CD1c-positive myeloid dendritic cell (primary cell): Measurements from ENCODE around the gene NEDD8.
A peak's percentile ranks its signal among the peaks of the same experiment; 100 is the strongest.
"Not testable (repeated sequence)": the region's sequence is repeated elsewhere in the genome, so short reads cannot be mapped to it uniquely, and the experiment has no call there.

Source experiments
- DNase-seq: peaks from one replicate; pipeline ENCODE4 v3.0.0-alpha.2; 2016; ENCODE audit errors: extremely low spot score

The NEDD8 gene

DNA sequence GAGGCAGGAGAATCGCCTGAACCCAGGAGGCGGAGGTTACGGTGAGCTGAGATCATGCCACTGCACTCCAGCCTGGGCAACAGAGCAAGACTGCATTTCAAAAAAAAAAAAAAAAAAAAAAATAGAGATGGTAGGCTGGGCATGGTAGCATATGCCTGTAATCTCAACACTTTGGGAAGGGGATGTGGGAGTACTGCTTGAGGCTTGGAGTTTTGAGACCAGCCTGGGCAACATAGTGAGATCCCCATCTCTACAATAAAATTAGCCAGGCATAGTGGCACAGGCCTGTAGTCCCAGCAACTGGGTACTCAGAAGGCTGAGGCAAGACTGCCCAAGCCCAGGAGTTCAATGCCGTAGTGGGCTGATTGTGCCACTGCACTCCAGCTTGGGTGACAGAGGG, 9.2 kb downstream of the NEDD8 start:
- DNase-seq = not testable (repeated sequence)

- DNase-seq = no peak
Measured at GRCh38 chr14:24219521-24219920, 12.6 kb downstream of the NEDD8 start.

- DNase-seq = no peak
Measured at GRCh38 chr14:24219080-24219479, 13.1 kb downstream of the NEDD8 start.

DNA sequence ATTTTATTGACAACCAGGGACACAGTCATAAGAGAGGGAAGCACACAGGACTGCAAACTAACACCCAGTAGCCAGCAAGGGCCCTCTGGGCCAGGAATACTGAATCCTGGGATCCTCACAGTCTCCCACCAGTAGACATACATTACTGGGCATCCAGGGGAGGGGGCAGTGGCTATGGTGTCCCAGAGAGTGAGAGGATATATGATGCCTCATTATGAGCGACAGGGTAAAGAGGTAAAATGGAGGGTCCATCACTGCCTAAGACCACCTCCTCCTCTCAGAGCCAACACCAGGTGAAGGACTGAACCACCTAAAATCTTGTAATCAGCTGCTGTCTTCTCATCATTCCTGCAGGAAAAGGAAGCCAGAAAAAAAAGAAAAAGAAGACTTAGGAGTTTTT, 15.3 kb downstream of the NEDD8 start:
- not testable (repeated sequence) for DNase-seq

GRCh38 chr14:24216345-24216699, 15.8 kb downstream of the NEDD8 start:
- DNase-seq = no peak

DNA sequence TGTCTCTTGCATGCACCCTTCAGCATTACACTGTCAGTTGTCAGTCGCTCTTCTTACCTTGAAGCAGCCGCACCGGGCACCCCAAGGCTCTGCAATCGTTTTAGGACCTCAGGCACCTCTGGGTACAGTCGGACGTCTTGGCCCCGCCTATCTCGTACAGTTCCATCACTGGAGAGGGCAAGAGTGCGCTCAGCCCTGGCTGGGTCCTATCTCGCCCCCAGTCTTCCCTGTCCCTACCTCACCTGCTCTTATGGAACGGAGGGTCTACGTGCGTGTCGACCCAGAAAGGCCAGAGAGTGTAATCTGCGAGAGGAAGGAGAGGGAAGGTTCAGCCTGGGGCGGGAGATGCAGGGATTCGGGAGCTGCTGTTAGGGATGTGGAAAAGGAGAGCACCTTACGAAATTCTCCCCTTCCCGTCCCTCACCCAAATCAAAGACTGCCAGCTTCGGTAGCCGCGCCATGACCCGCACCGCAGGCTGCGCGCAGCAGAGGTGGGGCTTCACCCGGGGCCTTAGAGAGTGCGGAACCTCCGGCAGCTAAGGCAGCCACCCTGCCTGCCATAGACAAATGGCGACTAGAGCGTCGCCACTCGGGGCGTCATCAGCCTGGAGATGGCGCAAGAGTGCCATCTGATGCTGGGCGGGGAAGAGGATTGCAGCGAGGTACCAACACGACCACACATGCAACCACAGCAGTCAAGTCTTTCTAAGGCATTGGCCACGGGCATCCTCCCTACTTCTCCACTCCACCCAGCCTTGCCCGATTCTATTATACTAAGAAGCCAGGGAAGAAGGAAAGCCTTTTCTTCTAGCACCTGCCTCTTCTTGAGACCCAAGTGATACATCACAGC, 16.4 kb downstream of the NEDD8 start, which contains the start of gene MDP1:
Gene MDP1, minus strand, starts transcription at position 572 of the 850 bp plus-strand sequence. Its CDS starts 111 bp downstream, at position 461.
- DNase-seq = peak; percentile 95

- no peak for DNase-seq
Measured at GRCh38 chr14:24213866-24214662, 18.1 kb downstream of the NEDD8 start.

DNA sequence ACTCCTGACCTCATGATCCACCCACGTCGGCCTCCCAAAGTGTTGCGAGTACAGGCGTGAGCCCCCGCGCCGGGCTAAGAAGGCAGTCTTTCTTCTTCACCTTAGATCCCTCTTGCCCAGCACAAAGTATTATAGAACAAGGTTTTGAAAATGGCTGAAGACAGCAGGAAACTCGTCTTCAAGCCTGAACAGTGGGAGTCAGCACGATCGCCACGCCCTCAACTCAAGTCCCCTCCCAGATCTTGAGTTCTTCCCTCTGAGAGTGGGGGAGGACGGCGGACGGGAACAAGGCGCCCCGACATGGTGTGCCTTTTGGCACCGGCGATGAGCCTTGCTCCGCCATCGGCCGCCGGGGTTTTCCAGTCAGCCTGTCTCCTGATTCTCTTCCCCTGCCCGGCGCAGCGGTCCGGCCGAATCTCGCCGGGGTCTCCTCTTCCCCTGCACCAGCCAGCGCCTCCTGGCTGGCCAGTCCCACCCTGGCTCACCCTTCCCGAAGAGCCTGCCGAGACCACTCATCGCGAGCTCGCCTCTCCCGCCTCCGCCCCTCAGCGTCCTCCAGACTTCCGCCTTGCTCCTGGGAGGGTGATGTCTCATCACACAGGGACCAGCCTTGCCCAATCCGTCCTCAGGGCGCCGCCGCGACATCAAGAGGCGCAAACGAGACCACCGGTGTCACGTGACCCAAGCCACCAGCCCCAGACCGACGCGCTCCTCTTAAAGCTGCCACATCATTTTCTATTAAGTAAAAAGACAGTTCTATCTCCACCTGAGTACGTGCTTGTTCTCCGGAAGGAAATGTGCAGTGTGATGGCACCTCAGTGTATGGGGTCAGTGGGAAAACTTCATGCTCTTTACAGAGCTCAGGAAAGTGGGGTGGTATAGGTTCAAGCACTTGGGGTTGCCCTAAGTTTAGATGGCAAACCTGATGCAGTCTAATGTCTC, 19.0 kb downstream of the NEDD8 start, which contains the start of gene CHMP4A:
Gene CHMP4A, minus strand, starts transcription at position 565 of the 942 bp plus-strand sequence. Its CDS starts 49 bp downstream, at position 516.
- peak; percentile 98 for DNase-seq

DNA sequence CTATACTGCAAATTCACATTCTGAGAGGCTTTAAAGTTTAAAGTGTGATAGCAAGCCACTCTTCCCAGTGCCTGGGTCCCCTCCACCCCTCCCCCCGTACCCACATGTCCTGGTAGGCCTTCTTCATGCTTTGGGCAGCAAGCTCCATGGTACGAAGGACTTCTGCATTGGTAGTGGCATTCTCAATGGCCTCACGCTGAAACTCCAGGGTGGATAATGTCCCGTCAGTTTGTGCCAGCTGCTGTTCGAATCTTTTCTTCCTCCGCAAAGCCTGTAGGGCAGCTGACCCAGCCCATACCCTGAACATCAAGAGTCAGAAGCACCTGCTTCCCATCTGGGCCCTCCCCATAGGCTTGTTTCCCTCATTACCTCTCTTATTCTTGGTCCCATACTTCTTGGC, 20.9 kb downstream of the NEDD8 start:
- DNase-seq = no peak

- no peak for DNase-seq
Measured at GRCh38 chr14:24207625-24208024, 24.5 kb downstream of the NEDD8 start.

- no peak for DNase-seq
Measured at GRCh38 chr14:24207104-24207551, 25.0 kb downstream of the NEDD8 start.

DNA sequence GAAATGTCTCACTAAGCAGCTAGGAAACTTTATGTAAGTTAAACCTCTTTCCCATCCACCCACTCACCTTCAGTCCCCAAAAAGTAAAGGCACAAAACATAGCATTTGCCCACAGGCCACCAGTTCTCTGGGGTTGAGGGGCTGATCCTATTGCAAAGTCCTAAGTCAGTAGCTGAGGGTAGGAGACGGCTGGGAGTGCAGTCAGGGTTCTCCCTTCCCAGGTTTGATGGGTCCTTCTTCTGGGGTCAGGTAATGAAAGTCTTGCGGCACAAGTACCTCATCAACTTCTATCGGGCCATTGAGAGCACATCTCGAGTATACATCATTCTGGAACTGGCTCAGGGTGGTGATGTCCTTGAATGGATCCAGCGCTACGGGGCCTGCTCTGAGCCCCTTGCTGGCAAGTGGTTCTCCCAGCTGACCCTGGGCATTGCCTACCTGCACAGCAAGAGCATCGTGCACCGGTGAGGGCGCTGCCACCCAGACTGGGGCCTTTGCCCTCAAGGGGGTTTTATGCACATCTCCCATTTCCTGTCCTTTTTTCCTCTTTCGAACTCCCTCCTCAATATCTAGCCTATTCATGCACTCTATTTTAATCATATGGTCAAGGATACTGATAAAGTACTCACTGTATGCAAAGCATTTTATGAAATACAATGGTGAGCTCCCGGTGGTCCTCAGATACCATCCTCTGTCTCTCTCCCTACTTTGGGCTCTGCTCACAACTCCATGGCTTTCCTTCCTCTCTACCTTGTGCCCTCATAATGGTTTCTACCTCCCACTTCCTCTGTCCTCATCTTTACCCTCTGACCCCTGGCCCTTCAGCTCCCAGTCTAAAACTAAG, 25.7 kb downstream of the NEDD8 start:
- no peak for DNase-seq

- DNase-seq = no peak
Measured at GRCh38 chr14:24204163-24205146, 27.7 kb downstream of the NEDD8 start.

DNA sequence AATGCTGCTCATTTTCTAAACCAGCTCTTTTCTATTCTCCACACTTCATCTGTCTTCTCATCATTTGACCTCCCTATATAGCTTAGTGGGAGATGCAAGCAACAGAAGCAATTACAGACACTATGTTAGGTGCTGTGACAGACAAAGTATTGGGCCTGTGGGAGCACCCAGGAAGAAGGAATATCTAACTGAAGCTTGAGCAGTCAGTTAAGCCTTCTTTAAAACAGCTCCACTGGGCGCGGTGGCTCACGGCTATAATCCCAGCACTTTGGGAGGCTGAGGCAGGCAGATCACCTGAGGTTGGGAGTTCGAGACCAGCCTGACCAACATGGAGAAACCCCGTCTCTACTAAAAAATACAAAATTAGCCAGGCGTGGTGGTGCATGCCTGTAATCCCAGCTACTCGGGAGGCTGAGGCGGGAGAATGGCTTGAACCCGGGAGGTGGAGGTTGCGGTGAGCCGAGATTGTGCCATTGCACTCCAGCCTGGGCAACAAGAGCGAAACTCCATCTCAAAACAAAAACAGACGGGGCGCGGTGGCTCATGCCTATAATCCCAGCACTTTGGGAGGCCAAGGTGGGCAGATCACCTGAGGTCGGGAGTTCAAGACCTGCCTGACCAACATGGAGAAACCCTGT, 28.8 kb downstream of the NEDD8 start:
- not testable (repeated sequence) for DNase-seq

GRCh38 chr14:24202538-24202937, 29.6 kb downstream of the NEDD8 start:
- not testable (repeated sequence) for DNase-seq

- no peak for DNase-seq
Measured at GRCh38 chr14:24198814-24199524, 33.2 kb downstream of the NEDD8 start.

GRCh38 chr14:24197056-24197450, 35.1 kb downstream of the NEDD8 start:
- DNase-seq = no peak
